Loucy (cell line): Measurements from ENCODE around the gene PTPRK.
"Not testable (repeated sequence)": the region's sequence is repeated elsewhere in the genome, so short reads cannot be mapped to it uniquely, and the experiment has no call there.

Experiments used
- H2AFZ ChIP-seq: fragments of 200-600 bp; sonication (generic); 2 replicates; pipeline ENCODE4 v1.6.0; 2016; ENCODE audit warnings: antibody characterized with exemption, mild to moderate bottlenecking, low read length, moderate library complexity
- H3F3A ChIP-seq: fragments of 200-600 bp; 2 replicates; pipeline ENCODE4 v1.6.0; 2016; ENCODE audit warnings: antibody characterized with exemption, low read depth, mild to moderate bottlenecking
- H3K27me3 ChIP-seq: fragments of 200-600 bp; sonication (generic); 2 replicates; pipeline ENCODE4 v1.6.1; 2014; ENCODE audit warnings: low read length, mild to moderate bottlenecking; ENCODE audit not compliant: insufficient read depth, poor library complexity, severe bottlenecking
- H3K36me3 ChIP-seq: fragments of 200-600 bp; sonication (generic); 2 replicates; pipeline ENCODE4 v1.6.1; 2016; ENCODE audit warnings: low read length; ENCODE audit not compliant: insufficient read depth
- H3K4me1 ChIP-seq: fragments of 200-600 bp; sonication (generic); 2 replicates; pipeline ENCODE4 v1.5.1; 2014; ENCODE audit warnings: low read length, mild to moderate bottlenecking; ENCODE audit not compliant: insufficient read depth, poor library complexity, severe bottlenecking
- H3K4me2 ChIP-seq: fragments of 200-600 bp; sonication (generic); 2 replicates; pipeline ENCODE4 v1.6.0; 2014; ENCODE audit warnings: antibody characterized with exemption, low read length, low read depth, mild to moderate bottlenecking; ENCODE audit not compliant: poor library complexity, severe bottlenecking
- H3K4me3 ChIP-seq: fragments of 200-600 bp; sonication (generic); 2 replicates; pipeline ENCODE4 v1.5.1; 2014; ENCODE audit warnings: low read length, mild to moderate bottlenecking, mixed read lengths; ENCODE audit not compliant: poor library complexity, severe bottlenecking
- H3K79me2 ChIP-seq: fragments of 200-600 bp; sonication (generic); 2 replicates; pipeline ENCODE4 v1.6.1; 2014; ENCODE audit warnings: low read length; ENCODE audit not compliant: insufficient read depth
- H3K9ac ChIP-seq: fragments of 200-600 bp; sonication (generic); 2 replicates; pipeline ENCODE4 v1.6.0; 2014; ENCODE audit warnings: mild to moderate bottlenecking, low read depth, low read length, moderate library complexity; ENCODE audit not compliant: poor library complexity, severe bottlenecking
- H3K9me2 ChIP-seq: fragments of 200-600 bp; sonication (generic); replicated peaks from 2 replicates; pipeline ENCODE4 v1.6.1; 2016; ENCODE audit warnings: low read depth, low read length, mixed read lengths
- H3K9me3 ChIP-seq: fragments of 200-600 bp; sonication (generic); 2 replicates; pipeline ENCODE4 v1.6.1; 2014; ENCODE audit warnings: mild to moderate bottlenecking, antibody characterized with exemption, low read length, low read depth; ENCODE audit not compliant: insufficient read depth
- H4K20me1 ChIP-seq: fragments of 200-600 bp; sonication (generic); 2 replicates; pipeline ENCODE4 v1.6.0; 2014; ENCODE audit warnings: antibody characterized with exemption, low read length, mild to moderate bottlenecking; ENCODE audit not compliant: insufficient read depth, poor library complexity, severe bottlenecking
- CTCF ChIP-seq: fragments of 200-600 bp; sonication (generic); conservative IDR thresholded peaks from 2 replicates; pipeline ENCODE4 v1.5.1; 2014; ENCODE audit warnings: mild to moderate bottlenecking, antibody characterized with exemption, low read length
- EZH2phosphoT487 ChIP-seq: fragments of 200-600 bp; IDR thresholded peaks from 2 replicates; pipeline ENCODE4 v1.6.1; 2018; ENCODE audit warnings: antibody characterized with exemption, mild to moderate bottlenecking, moderate library complexity, borderline replicate concordance

Gene PTPRK

GRCh38 chr6:127992144-127992543 is 528.3 kb downstream of the PTPRK start:
- Histone ChIP-seq H3K4me3 (no peak overlapping the region), H3F3A (no peaks in the 10 kb centered on the region), H3K9me3 (no peaks in the 10 kb centered on the region), H3K79me2 (no peaks in the 10 kb centered on the region), H3K4me1 (peaks cover 8% of the 10 kb centered on the region), H3K27me3 (no peaks in the 10 kb centered on the region), H4K20me1 (no peaks in the 10 kb centered on the region), H3K9ac (no peak overlapping the region), H2AFZ (no peak overlapping the region), H3K9me2 (no peaks in the 10 kb centered on the region), H3K4me2 (no peak overlapping the region), H3K36me3 (no peaks in the 10 kb centered on the region)
- TF ChIP-seq CTCF: no peak
- no peak for TF ChIP-seq EZH2phosphoT487

GRCh38 chr6:127990074-127990473 is 530.3 kb downstream of the PTPRK start:
- no peaks in the 10 kb centered on the region for H3K79me2 ChIP-seq

GRCh38 chr6:127980996-127981395 is 539.4 kb downstream of the PTPRK start:
- TF ChIP-seq EZH2phosphoT487: no peak
- TF ChIP-seq CTCF: no peak
- no peaks in the 10 kb centered on the region for H3K27me3 ChIP-seq
- H3K9ac ChIP-seq: no peak overlapping the region
- no peak overlapping the region for H2AFZ ChIP-seq
- H3K4me3 ChIP-seq: no peak overlapping the region
- H3K79me2 ChIP-seq: no peaks in the 10 kb centered on the region
- no peaks in the 10 kb centered on the region for H3K9me3 ChIP-seq
- H4K20me1 ChIP-seq: no peaks in the 10 kb centered on the region
- H3F3A ChIP-seq: no peaks in the 10 kb centered on the region
- H3K36me3 ChIP-seq: no peaks in the 10 kb centered on the region
- no peaks in the 10 kb centered on the region for H3K9me2 ChIP-seq
- H3K4me2 ChIP-seq: no peak overlapping the region
- peaks cover 8% of the 10 kb centered on the region for H3K4me1 ChIP-seq

More at GRCh38 chr6:127990074-127990473, 530.3 kb downstream of the PTPRK start:
- Histone ChIP-seq H3K9me2 (no peaks in the 10 kb centered on the region), H3K9ac (no peak overlapping the region), H3K36me3 (no peaks in the 10 kb centered on the region), H2AFZ (no peak overlapping the region), H3K4me1 (peaks cover 3% of the 10 kb centered on the region), H3K27me3 (no peaks in the 10 kb centered on the region), H3K9me3 (no peaks in the 10 kb centered on the region), H3K4me2 (no peak overlapping the region), H3K4me3 (no peak overlapping the region), H3F3A (no peaks in the 10 kb centered on the region), H4K20me1 (no peaks in the 10 kb centered on the region)
- TF ChIP-seq EZH2phosphoT487 (no peak), CTCF (no peak)

- H3K4me3 ChIP-seq, H3K9me2 ChIP-seq, H3K9me3 ChIP-seq, H3K27me3 ChIP-seq, H2AFZ ChIP-seq, H3K36me3 ChIP-seq, H3K9ac ChIP-seq, H4K20me1 ChIP-seq, H3K79me2 ChIP-seq, H3F3A ChIP-seq, H3K4me2 ChIP-seq: not testable (repeated sequence)
- H3K4me1 ChIP-seq: peaks cover 23% of the 10 kb centered on the region
Measured at GRCh38 chr6:127978185-127978584, 542.2 kb downstream of the PTPRK start.
